Measurements from ENCODE around the gene TRIM74. TPM values are rescaled to one million over a fixed set of nuclear protein-coding genes. Genes with fewer than 3 reads are reported as not detected.

The TRIM74 gene
- total RNA-seq, 1 experiment from 2014 or later: 0.26 TPM

DNA sequence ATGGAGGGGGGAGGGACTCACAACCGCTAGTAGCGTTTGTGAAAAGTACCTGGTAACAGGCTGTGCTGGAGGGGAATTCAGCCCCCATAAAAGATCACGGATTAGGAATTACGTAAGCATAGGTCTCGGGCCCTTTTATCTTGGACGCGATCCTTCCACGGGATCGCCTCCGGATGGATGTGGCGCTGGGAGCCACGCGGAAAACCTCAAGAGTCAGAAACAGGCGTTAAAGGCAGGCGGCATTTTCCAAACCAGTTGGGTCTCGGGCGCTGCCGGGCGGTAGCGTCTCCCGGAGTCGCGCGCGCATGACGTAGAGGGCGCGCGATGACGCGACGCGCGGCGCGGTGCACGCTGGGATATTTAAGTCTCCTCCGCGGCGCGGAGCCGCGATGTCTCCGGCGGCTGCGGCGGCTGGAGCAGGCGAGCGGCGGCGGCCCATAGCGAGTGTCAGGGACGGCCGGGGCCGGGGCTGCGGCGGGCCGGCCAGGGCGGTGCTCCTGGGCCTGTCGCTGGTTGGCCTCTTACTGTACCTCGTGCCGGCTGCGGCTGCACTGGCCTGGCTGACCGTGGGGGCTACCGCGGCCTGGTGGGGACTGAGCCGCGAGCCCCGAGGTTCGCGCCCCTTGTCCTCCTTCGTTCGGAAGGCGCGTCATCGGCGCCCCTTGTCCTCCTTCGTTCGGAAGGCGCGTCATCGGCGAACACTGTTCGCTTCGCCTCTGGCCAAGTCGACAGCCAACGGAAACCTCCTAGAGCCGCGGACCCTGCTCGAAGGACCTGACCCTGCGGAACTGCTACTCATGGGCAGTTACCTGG, 44.3 kb downstream of the TRIM74 start, which contains the start of gene POM121:
Gene POM121, plus strand, starts transcription at position 363 of the 813 bp plus-strand sequence. Its CDS starts 27 bp downstream, at position 390.
- intact Hi-C loops (cut with micrococcal nuclease): no loop called here
- DNase-seq (ENCODE audit: unreplicated experiment): peak; percentile 80
- CTCF ChIA-PET: interaction anchor here (0.7 kb wide), 1 partner anchor 527 kb away, joined by 3 read pairs; no protein-coding TSS in a partner anchor
- H3K27me3 Mint-ChIP-seq (ENCODE audit: insufficient read depth, unreplicated experiment): no peaks in the 10 kb centered on the region
- H3K4me1 Mint-ChIP-seq (ENCODE audit: insufficient read depth, unreplicated experiment): peaks cover 10% of the 10 kb centered on the region
- TF ChIP-seq, protein P1, sequence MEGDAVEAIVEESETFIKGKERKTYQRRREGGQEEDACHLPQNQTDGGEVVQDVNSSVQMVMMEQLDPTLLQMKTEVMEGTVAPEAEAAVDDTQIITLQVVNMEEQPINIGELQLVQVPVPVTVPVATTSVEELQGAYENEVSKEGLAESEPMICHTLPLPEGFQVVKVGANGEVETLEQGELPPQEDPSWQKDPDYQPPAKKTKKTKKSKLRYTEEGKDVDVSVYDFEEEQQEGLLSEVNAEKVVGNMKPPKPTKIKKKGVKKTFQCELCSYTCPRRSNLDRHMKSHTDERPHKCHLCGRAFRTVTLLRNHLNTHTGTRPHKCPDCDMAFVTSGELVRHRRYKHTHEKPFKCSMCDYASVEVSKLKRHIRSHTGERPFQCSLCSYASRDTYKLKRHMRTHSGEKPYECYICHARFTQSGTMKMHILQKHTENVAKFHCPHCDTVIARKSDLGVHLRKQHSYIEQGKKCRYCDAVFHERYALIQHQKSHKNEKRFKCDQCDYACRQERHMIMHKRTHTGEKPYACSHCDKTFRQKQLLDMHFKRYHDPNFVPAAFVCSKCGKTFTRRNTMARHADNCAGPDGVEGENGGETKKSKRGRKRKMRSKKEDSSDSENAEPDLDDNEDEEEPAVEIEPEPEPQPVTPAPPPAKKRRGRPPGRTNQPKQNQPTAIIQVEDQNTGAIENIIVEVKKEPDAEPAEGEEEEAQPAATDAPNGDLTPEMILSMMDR (IDR thresholded peaks at IDR 0.05; ENCODE audit: unreplicated experiment): no peak
- H3K36me3 Mint-ChIP-seq (ENCODE audit: insufficient read depth, unreplicated experiment): peaks cover 60% of the 10 kb centered on the region
- no TSS peak for BruUV-seq (replicated peaks)
- H3K27ac Mint-ChIP-seq (ENCODE audit: low read depth, unreplicated experiment): peak within 1 kb of the TSS; percentile 93
- H3K9me3 Mint-ChIP-seq (ENCODE audit: unreplicated experiment): no peaks in the 10 kb centered on the region
- POLR2A ChIA-PET: no interaction called here
- peak within 1 kb of the TSS; percentile 91 for H3K4me3 Mint-ChIP-seq (ENCODE audit: unreplicated experiment)

DNA sequence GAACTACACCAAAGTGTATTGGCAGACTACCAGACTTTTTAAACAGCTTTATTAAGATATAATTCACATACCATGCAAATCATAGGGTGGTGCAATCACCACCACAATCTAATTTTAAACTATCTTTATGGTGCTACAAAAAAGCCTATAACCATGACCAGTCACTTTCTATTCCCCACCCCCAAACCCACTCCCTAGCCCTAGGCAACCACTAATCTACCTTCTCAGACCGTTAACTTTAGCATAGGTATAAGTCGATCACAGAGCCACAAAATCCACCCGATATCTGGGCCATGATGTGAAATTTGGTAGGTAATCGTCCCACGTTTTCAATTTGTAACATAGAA, 44.9 kb downstream of the TRIM74 start:
- DNase-seq (ENCODE audit: unreplicated experiment): no peak
- Mint-ChIP-seq H3K4me3 (ENCODE audit: unreplicated experiment) (peak overlapping the region; percentile 91), H3K27ac (ENCODE audit: low read depth, unreplicated experiment) (peak overlapping the region; percentile 93), H3K36me3 (ENCODE audit: insufficient read depth, unreplicated experiment) (peaks cover 60% of the 10 kb centered on the region), H3K9me3 (ENCODE audit: unreplicated experiment) (no peaks in the 10 kb centered on the region), H3K27me3 (ENCODE audit: insufficient read depth, unreplicated experiment) (no peaks in the 10 kb centered on the region), H3K4me1 (ENCODE audit: insufficient read depth, unreplicated experiment) (peaks cover 10% of the 10 kb centered on the region)
- intact Hi-C loops (cut with micrococcal nuclease): no loop called here
- BruUV-seq (replicated peaks): TSS peak; percentile 95
- CTCF ChIA-PET: interaction anchor here (0.7 kb wide), 1 partner anchor 528 kb away, joined by 3 read pairs; no protein-coding TSS in a partner anchor
- TF ChIP-seq, protein P1 (IDR thresholded peaks at IDR 0.05; ENCODE audit: unreplicated experiment): no peak
- POLR2A ChIA-PET: interaction anchor here (1.0 kb wide), 1 partner anchor 15 kb away, joined by 3 read pairs; no protein-coding TSS in a partner anchor

DNA sequence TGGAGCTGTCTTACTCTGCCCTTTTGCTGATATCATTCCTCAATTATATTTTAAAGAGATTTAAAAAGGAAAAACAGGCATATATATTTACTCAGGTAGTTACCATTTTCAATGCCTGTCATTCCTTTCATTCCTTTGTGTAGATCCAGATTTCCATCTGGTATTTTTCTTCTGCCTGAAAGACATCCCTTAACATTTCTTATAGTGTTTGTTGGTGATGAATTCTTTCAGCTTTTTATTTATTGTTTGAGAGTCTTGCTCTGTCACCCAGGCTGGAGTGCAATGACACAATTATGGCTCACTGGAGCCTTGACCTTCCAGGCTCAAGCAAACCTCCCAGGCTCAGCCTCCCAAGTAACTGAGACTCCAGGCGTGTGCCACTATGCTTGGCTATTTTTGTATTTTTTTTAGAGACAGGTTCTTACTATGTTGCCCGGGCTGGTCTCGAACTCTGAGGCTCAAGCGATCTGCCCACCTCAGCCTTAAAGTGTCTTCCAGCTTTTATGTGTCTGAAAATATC, 50.0 kb downstream of the TRIM74 start:
- H3K9me3 Mint-ChIP-seq (ENCODE audit: unreplicated experiment): no peaks in the 10 kb centered on the region
- DNase-seq (ENCODE audit: unreplicated experiment): no peak
- TF ChIP-seq, protein P1 (IDR thresholded peaks at IDR 0.05; ENCODE audit: unreplicated experiment): no peak
- no peaks in the 10 kb centered on the region for H3K27me3 Mint-ChIP-seq (ENCODE audit: insufficient read depth, unreplicated experiment)
- peaks cover 27% of the 10 kb centered on the region for H3K36me3 Mint-ChIP-seq (ENCODE audit: insufficient read depth, unreplicated experiment)
- ChIA-PET CTCF (interaction anchor here (0.6 to 0.7 kb wide), 3 partner anchors 10 to 89 kb away, joined by 3 read pairs; no protein-coding TSS in a partner anchor), POLR2A (interaction anchor here (0.7 kb wide), 1 partner anchor 113 kb away, joined by 3 read pairs; no protein-coding TSS in a partner anchor)
- no peak overlapping the region for H3K4me3 Mint-ChIP-seq (ENCODE audit: unreplicated experiment)
- intact Hi-C loops (cut with micrococcal nuclease): loop anchor here (5.0 kb wide), 1 partner anchor 92 kb away; the partner anchor contains the start of gene TYW1B
- H3K4me1 Mint-ChIP-seq (ENCODE audit: insufficient read depth, unreplicated experiment): peaks cover 10% of the 10 kb centered on the region
- no TSS peak for BruUV-seq (replicated peaks)
- H3K27ac Mint-ChIP-seq (ENCODE audit: low read depth, unreplicated experiment): no peak overlapping the region
